GM18951 (cell line): ENCODE results near the gene AGAP1.

Source experiments
- POLR2A ChIP-seq: IDR thresholded peaks from 4 replicates; pipeline ENCODE4 v1.6.1; 2011; ENCODE audit warnings: mild to moderate bottlenecking; ENCODE audit not compliant: insufficient read length, insufficient read depth; ENCODE audit errors: extremely low read depth
- in situ Hi-C: fragments of 300-500 bp; cut with MboI; formaldehyde crosslinking; loops from one replicate; pipeline ENCODE4 v1.12.0; 2022; ENCODE audit warnings: low sequenced_read_pairs, mixed read lengths, inconsistent platforms; ENCODE audit not compliant: unreplicated experiment

Gene AGAP1

DNA sequence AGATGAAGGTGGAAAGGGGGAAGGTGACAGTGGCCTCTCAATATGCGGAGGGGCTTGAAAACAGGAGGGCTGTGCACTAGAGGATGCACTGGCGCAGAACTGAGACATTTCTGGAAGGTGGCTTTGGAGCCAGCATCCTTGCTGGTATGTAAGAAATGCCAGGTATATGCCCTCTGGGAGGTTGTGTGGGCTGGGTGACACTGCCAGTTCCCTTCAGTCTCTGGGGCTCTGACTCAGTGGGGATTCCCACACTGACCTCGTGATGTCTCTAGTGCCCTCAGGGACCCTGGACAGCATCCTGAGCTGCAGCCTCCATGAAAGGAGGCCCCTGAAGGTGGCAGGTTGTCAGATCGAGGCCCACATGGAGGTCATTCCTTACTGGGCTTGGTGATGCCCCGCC, 74.0 kb downstream of the AGAP1 start:
- in situ Hi-C loops: no loop called here
- no peak for TF ChIP-seq POLR2A

GRCh38 chr2:235568431-235568830, 74.6 kb downstream of the AGAP1 start:
- in situ Hi-C loops: no loop called here
- no peak for TF ChIP-seq POLR2A

DNA sequence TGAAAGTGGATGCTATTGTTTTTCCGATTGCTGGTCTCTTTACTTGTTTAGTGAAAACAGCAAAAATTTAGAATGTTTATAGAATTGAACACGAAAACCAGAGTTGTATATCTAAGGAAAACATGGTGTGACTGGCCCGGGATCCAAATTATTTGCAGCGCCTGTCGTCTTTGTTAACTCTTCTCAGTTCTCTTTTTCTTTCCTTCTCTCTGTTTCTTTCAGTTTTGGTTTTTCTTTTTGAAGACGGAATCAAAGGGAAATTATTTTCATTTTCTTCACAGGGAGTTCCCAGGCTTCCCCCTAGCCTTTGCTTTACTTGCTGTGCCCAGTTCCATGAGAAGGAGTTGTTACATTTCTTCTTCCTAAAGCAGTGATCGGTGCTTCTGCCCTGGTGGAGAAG, 76.0 kb downstream of the AGAP1 start:
- no peak for TF ChIP-seq POLR2A
- in situ Hi-C loops: no loop called here

GRCh38 chr2:235570256-235570655, 76.4 kb downstream of the AGAP1 start:
- in situ Hi-C loops: no loop called here
- TF ChIP-seq POLR2A: no peak

DNA sequence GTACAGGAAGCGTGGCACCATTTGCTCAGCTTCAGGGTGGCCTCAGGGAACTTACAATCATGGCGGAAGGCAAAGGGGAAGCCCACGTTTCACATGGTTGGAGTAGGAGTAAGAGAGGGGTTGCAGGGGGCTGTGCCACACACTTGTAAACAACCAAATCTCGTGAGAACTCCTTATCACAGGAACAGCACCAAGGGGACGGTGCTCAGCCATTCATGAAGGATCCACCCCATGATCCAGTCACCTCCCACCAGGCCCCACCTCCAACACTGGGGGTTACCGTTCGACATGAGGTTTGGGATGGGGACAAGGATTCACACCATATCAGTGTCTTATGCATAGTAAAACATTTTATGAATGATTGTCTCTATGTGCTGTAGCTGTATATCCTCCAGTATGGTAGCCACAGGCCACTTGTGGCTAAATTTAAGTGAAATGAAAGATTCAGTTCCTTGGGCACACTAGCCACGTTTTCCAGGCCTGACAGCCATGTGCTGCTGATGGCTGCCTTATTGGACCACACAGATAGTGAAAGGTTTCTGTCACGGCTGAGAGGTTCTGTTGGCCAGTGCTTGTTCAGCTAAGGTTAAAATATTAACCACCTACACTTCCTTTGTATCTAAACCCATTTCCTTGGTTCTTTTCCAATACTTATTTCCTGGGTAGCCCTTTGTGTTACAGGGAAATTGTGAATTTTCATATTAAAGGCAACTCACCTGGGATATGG, 77.3 kb downstream of the AGAP1 start:
- no peak for TF ChIP-seq POLR2A
- in situ Hi-C loops: no loop called here

- in situ Hi-C loops: no loop called here
- TF ChIP-seq POLR2A: no peak
Measured at GRCh38 chr2:235572592-235572991, 78.7 kb downstream of the AGAP1 start.

- in situ Hi-C loops: no loop called here
Measured at GRCh38 chr2:235573331-235574221, 79.7 kb downstream of the AGAP1 start.

GRCh38 chr2:235575431-235575830, 81.6 kb downstream of the AGAP1 start:
- in situ Hi-C loops: loop anchor here (25.0 kb wide), 1 partner anchor 438 kb away; no protein-coding TSS in a partner anchor
- no peak for TF ChIP-seq POLR2A

More at GRCh38 chr2:235573331-235574221, 79.7 kb downstream of the AGAP1 start:
- no peak for TF ChIP-seq POLR2A

- in situ Hi-C loops: loop anchor here (25.0 kb wide), 1 partner anchor 439 kb away; no protein-coding TSS in a partner anchor
- TF ChIP-seq POLR2A: no peak
Measured at GRCh38 chr2:235575904-235576303, 82.1 kb downstream of the AGAP1 start.

GRCh38 chr2:235576337-235576910, 82.6 kb downstream of the AGAP1 start:
- in situ Hi-C loops: loop anchor here (25.0 kb wide), 1 partner anchor 439 kb away; no protein-coding TSS in a partner anchor
- TF ChIP-seq POLR2A: no peak

- in situ Hi-C loops: loop anchor here (25.0 kb wide), 1 partner anchor 440 kb away; no protein-coding TSS in a partner anchor
Measured at GRCh38 chr2:235577404-235578330, 83.8 kb downstream of the AGAP1 start.

GRCh38 chr2:235579128-235579527, 85.3 kb downstream of the AGAP1 start:
- in situ Hi-C loops: loop anchor here (25.0 kb wide), 1 partner anchor 442 kb away; no protein-coding TSS in a partner anchor
- no peak for TF ChIP-seq POLR2A

More at GRCh38 chr2:235577404-235578330, 83.8 kb downstream of the AGAP1 start:
- TF ChIP-seq POLR2A: no peak

- TF ChIP-seq POLR2A: no peak
- in situ Hi-C loops: loop anchor here (25.0 kb wide), 1 partner anchor 443 kb away; no protein-coding TSS in a partner anchor
Measured at GRCh38 chr2:235580426-235581157, 86.7 kb downstream of the AGAP1 start.
